Glutamatergic neuron (in vitro differentiated cells): ENCODE results near the gene NLGN4X. TPM values are rescaled to one million over a fixed set of nuclear protein-coding genes. Genes with fewer than 3 reads are reported as not detected.

Experiments used
- DNase-seq: peaks from one replicate; pipeline ENCODE4 v3.0.0; 2022
- H3K27ac Mint-ChIP-seq: one replicate; pipeline ENCODE4 v1.8.0; 2020; ENCODE audit warnings: mild to moderate bottlenecking, mixed read lengths, inconsistent platforms; ENCODE audit not compliant: unreplicated experiment
- H3K27me3 Mint-ChIP-seq: one replicate; pipeline ENCODE4 v1.8.0; 2020; ENCODE audit warnings: mild to moderate bottlenecking, moderate library complexity, mixed read lengths, inconsistent platforms; ENCODE audit not compliant: unreplicated experiment
- H3K36me3 Mint-ChIP-seq: one replicate; pipeline ENCODE4 v1.8.0; 2020; ENCODE audit warnings: mild to moderate bottlenecking, mixed read lengths, inconsistent platforms; ENCODE audit not compliant: unreplicated experiment
- H3K4me1 Mint-ChIP-seq: one replicate; pipeline ENCODE4 v1.8.0; 2020; ENCODE audit warnings: mild to moderate bottlenecking, low read depth, mixed read lengths, inconsistent platforms; ENCODE audit not compliant: unreplicated experiment
- H3K4me3 Mint-ChIP-seq: one replicate; pipeline ENCODE4 v1.8.0; 2020; ENCODE audit warnings: mild to moderate bottlenecking, mixed read lengths, inconsistent platforms; ENCODE audit not compliant: unreplicated experiment
- H3K9me3 Mint-ChIP-seq: one replicate; pipeline ENCODE4 v1.8.0; 2020; ENCODE audit warnings: mild to moderate bottlenecking, moderate library complexity, mixed read lengths, inconsistent platforms; ENCODE audit not compliant: unreplicated experiment
- total RNA-seq: library from RNA; stranded (reverse); fragmentation: NEBNext Ultra II Directional; extraction: Animal tissue kit (Norgen Biotek cat#: 25700); gene quantifications from one replicate; pipeline ENCODE4 v1.2.1, GENCODE V29; 2021; ENCODE audit not compliant: unreplicated experiment
- TF ChIP-seq, protein P1 (sequence below): fragments of 200-600 bp; sonication (generic); IDR thresholded peaks from one replicate; pipeline ENCODE4 v1.5.0; 2021; ENCODE audit not compliant: partially characterized antibody, unreplicated experiment

NLGN4X gene
- total RNA-seq, 1 donor from 2014 or later: 40.9 TPM

DNA sequence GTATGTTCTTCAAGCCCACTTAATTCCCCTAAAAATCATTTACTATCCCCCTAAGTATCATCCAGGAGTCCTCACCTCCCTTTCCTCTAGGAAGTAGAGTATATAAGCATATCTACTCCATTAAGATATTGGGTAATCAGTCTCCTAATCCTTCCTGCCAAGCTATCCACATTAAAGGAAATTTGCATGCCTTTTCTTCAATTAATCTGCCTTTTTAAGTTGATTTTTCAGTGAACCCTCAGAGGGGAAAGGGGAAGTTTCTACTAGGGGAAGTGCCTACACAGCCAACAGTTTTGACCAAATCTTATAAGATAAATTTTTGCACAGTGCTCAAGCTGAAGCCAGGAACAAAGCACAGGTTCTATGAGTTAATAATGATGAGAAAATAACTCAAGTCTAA lies 222.8 kb downstream of the NLGN4X start:
- peak overlapping the region; percentile 48 for H3K27ac Mint-ChIP-seq
- H3K4me3 Mint-ChIP-seq: no peak overlapping the region
- peaks cover 2% of the 10 kb centered on the region for H3K27me3 Mint-ChIP-seq
- no peak for DNase-seq
- TF ChIP-seq, protein P1, sequence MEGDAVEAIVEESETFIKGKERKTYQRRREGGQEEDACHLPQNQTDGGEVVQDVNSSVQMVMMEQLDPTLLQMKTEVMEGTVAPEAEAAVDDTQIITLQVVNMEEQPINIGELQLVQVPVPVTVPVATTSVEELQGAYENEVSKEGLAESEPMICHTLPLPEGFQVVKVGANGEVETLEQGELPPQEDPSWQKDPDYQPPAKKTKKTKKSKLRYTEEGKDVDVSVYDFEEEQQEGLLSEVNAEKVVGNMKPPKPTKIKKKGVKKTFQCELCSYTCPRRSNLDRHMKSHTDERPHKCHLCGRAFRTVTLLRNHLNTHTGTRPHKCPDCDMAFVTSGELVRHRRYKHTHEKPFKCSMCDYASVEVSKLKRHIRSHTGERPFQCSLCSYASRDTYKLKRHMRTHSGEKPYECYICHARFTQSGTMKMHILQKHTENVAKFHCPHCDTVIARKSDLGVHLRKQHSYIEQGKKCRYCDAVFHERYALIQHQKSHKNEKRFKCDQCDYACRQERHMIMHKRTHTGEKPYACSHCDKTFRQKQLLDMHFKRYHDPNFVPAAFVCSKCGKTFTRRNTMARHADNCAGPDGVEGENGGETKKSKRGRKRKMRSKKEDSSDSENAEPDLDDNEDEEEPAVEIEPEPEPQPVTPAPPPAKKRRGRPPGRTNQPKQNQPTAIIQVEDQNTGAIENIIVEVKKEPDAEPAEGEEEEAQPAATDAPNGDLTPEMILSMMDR: no peak
- H3K4me1 Mint-ChIP-seq: peaks cover 4% of the 10 kb centered on the region
- H3K9me3 Mint-ChIP-seq: peaks cover 2% of the 10 kb centered on the region
- H3K36me3 Mint-ChIP-seq: no peaks in the 10 kb centered on the region

DNA sequence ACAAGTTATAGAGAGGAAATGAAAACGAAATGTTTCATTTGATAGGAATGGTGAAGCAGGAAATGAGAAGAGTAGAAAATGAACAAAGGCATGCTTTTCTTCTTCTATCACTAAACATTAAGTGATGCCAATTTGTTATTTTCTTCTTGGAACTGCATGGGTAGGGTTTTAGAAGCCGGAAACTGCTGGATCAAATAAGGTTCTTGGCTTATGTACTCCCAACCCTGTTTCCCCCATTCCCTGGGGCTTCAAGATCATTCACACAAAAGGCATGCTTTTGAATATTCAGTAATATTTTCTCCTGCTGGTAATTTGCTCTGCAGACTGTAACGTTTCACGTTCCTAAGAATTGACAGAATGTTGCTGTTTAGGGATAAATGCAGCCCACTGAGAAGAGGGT lies 224.1 kb downstream of the NLGN4X start:
- Mint-ChIP-seq H3K27me3 (peaks cover 2% of the 10 kb centered on the region), H3K27ac (no peak overlapping the region), H3K9me3 (peaks cover 2% of the 10 kb centered on the region), H3K4me1 (peaks cover 4% of the 10 kb centered on the region), H3K4me3 (no peak overlapping the region), H3K36me3 (no peaks in the 10 kb centered on the region)
- no peak for DNase-seq
- TF ChIP-seq, protein P1: no peak

DNA sequence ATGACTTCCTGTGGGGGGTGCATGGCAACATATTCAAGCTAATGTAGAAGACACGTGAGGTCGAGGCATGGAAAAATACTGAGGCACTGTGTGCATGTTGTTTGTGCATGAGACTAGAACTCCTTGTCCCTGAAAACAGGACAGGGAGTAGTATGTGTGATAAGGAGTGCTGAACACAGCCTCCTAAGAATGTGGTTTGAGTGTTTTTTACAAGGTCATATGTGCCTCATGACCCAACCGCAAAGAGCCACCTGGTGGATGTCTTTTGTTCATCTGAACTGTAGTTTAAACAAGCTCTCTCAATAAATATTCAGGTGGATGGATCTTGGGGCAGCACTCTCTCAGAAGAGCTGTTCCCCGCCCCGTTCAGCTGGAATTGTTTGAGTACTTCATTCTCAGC lies 226.6 kb downstream of the NLGN4X start:
- H3K4me1 Mint-ChIP-seq: peaks cover 4% of the 10 kb centered on the region
- peaks cover 2% of the 10 kb centered on the region for H3K9me3 Mint-ChIP-seq
- TF ChIP-seq, protein P1: no peak
- no peak overlapping the region for H3K27ac Mint-ChIP-seq
- no peak overlapping the region for H3K4me3 Mint-ChIP-seq
- DNase-seq: no peak
- no peaks in the 10 kb centered on the region for H3K36me3 Mint-ChIP-seq
- no peaks in the 10 kb centered on the region for H3K27me3 Mint-ChIP-seq

DNA sequence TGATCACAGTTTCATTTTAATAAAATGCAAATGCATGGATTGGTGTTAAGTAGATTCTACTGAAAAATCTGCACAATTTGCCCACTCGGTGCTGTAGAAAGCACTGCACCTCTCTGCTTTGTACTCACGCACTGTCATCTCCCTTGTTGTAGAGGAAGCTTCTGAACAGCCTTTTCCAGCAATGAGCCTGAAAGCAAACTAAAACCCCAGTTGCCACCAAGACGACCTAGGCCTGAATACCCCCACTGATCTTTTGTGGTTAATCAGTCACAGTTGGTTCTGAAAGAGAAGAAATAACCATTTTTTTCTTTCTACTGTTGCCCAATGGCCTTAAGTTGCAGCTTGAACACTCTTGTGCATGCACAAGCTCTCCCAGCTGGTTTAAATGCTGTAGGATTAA lies 229.8 kb downstream of the NLGN4X start:
- Mint-ChIP-seq H3K4me1 (no peaks in the 10 kb centered on the region), H3K36me3 (no peaks in the 10 kb centered on the region), H3K27me3 (no peaks in the 10 kb centered on the region), H3K4me3 (no peak overlapping the region), H3K27ac (no peak overlapping the region), H3K9me3 (no peaks in the 10 kb centered on the region)
- TF ChIP-seq, protein P1: no peak
- no peak for DNase-seq

DNA sequence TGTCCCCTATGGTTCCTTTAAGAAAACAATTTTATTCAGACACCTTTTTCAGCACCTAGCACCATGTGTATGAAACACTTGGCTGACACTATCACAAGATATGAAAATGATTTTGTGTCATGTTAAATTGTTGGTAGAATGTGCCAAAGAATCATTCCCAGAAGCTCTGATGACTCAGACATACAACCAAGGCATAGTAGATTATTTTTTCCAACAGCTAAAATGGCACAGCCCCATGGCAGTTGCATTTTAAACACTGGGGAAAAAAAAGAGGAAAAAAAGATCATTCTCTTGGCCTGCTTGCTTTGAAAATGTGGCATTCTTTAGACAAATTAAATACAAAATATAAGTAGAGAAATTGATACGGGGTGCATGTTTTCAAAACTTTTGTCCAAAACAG lies 230.2 kb downstream of the NLGN4X start:
- Mint-ChIP-seq H3K27me3 (no peaks in the 10 kb centered on the region), H3K9me3 (no peaks in the 10 kb centered on the region), H3K4me3 (no peak overlapping the region), H3K27ac (no peak overlapping the region), H3K4me1 (no peaks in the 10 kb centered on the region), H3K36me3 (no peaks in the 10 kb centered on the region)
- DNase-seq: no peak
- TF ChIP-seq, protein P1: no peak
